Amygdala (tissue), 56 donors: ENCODE results near the gene RALB.
A peak's percentile ranks its signal among the peaks of the same experiment; 100 is the strongest.
"Not testable (repeated sequence)": the region's sequence is repeated elsewhere in the genome, so short reads cannot be mapped to it uniquely, and the experiment has no call there.

Experiments used
- DNase-seq, 56 donors: peaks; one replicate each; lab custom pipeline; 2025; lab: John Stamatoyannopoulos, UW

RALB gene

GRCh38 chr2:120312860-120313694 is 60.4 kb downstream of the RALB start:
- DNase-seq, result peak in 55 of 56 donors; percentile 10 to 86 (median 63)

DNA sequence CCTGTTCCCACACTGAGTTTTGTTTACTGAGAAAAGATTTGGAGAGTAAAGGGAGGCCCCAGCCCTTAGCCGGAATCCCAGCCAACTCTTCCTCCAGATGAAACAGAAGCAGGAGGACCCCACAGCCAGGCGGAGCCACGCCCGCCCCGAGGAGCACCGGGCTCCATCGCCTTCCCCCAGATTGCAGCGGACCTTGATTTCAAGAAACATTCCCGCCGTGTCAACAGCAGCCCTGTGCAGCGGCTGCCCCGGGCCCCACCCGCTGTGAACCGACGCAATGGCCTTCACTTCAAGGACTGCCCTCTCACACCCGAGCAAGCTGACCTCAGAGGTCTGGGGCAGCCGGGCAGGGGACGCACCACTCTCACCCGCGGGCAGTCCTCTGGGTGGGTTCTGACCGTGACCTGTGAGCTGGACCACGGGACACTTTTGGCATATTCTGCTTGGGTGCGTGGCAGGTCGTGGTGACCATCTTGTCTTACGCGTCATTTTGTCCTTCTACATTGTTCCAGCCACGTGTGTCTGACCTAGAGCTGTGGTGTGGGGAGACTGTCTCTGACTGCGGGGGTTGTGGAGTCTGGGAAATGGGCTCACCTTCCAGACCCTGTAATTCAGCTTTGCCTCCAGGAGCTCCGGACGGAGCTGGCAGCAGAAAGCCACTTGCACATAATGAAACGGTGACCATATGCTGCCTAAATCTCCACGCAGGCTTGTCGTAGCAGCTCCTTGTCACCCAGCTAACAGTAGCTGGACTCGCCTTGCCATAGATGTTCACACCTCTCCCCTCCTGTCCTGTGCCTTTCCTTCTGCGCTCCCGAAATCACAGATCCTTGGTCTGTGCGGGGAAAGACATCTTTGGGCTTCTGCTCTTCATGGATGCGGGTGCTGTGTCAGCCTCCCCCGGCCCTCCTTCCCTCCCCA is 61.3 kb downstream of the RALB start:
- DNase-seq, result peak in 1 of 56 donors; percentile 14

DNA sequence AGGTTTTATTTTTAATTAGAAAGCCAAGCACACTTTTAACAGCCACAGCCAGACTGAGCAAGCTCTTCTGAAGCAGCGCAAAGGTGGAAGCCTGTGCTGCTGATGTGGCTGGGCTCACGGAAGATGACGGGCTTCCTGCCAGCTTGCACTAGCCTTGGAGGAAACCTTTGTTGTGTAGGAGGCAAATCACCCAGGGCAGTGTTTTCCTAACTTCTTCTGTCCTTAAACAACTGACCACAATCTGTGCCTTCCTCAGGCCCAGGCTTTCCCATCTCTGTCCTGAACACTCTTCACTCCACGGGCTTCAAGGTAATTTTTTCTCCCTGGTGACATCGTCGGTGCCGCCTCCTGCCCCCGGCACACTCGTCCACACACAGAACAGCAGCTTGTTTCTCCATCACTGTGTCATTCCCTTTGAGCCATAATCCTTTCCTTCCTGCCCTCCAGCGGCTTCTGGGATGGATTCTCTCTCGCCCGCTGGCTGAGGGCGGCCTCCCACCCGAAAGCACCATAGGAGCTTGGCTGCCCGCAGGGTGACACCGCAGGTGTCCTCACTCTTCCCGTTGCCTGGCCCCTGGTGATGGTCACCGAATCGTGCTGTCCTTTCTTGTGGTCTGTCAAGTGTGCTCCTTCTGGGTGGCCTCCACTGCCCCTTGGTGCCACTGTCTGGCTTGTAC is 62.2 kb downstream of the RALB start:
- DNase-seq, result no peak

GRCh38 chr2:120315367-120316033 is 62.8 kb downstream of the RALB start:
- DNase-seq, result no peak

DNA sequence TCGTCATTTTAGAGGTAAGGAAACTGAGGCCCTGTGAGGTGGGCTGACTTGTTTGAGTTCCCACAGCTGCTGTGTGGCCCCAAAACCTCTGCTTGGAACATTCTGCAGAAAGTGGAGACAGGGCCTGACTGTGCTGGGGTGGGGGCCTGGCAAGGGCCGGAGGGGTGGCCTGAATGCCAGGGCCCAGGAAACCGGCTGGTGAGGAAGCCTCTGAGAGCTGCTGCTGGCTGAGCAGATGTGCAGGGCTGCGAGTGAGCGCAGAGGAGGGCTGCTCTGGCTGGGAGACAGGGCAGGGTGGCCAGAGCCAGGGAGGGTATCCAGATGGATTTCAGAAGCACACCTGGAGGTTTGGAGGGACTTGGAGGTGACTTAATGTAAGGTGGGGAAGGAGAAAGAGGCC is 63.4 kb downstream of the RALB start:
- no peak for DNase-seq

DNA sequence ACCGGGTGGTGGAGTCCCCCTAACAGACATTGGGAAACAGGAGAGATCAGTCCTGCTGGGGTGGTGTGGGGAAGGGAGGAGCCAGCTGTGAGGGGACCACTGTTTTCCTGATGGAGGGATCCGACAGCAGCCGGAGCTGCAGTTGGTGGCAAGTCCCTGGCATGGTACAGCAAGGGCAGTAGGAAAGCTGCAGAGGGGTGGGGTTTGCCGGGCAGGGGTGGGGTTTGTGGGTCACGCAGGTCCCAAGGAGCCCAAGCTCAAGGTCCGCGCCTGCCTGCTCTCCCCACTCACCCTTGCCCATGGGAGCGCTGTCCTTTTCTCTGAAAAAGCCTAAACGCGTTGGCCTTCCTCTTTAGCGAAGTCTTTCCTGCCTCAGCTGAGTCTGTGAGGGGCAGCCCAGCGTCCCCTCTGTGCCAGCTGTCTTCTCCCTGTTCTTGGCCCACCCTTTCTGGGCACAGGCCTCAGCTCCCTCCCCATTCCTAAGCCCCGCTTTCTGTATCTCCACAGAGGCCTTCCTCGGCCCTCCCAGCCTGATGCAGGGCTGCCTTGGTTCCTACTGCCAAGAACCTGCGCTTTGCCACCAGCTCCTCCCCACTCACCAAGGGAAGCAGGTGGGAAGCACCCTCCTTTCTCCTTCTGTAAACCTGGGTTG is 64.0 kb downstream of the RALB start:
- DNase-seq, result no peak

- DNase-seq, result no peak
Measured at GRCh38 chr2:120317180-120317533, 64.5 kb downstream of the RALB start.

GRCh38 chr2:120317916-120318315 is 65.3 kb downstream of the RALB start:
- no peak for DNase-seq

DNA sequence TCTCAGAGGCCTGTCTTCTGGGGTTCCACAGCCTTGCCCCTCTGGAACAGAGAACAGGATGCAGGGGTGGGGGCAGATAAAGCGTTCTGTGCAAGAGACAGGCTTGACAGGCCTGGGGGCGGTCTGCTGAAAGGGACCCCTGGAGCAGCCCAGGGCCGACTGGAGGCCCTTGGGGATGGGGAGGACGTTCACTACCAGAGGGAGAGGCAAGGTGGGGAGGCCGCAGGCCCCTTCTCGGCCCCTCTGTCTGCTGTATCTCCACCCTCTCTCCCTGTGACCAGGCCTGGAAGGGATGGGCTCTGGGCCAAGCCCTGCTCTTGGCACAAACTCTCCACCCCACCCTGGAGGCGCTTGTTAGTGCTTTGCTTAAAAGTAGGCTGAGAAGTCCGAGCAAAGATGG is 66.0 kb downstream of the RALB start:
- peak in 6 of 56 donors; percentile 9 to 33 (median 13) for DNase-seq

- DNase-seq, result no peak
Measured at GRCh38 chr2:120319123-120319522, 66.5 kb downstream of the RALB start.

GRCh38 chr2:120319686-120320317 is 67.2 kb downstream of the RALB start:
- DNase-seq, result no peak

DNA sequence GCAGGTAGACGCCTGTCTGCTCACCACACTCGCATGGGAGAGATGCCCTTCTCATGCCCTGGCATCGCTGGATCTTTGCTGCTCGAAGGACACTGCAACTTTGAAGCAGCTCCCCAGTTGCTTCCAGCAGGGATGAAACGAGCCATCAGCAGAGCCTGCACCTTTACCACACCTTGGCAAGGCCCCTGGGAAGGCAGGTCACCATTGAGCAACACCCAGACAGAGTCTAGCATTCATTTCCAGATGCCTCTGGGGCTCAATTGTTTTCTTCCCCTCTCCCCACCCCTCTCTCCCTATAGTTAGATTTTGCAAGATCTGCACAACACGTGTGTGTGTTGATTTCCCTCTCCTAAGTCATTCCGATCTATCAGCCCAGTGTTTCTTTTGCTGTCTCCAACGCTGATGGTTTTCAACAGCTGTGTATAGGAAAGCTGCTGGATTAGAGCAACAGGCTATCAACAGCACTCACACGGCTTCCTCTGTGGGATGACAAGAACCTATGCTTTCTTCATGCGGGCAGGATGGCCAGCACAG is 67.7 kb downstream of the RALB start:
- DNase-seq, result no peak

- not testable (repeated sequence) for DNase-seq
Measured at GRCh38 chr2:120320887-120321556, 68.4 kb downstream of the RALB start.

DNA sequence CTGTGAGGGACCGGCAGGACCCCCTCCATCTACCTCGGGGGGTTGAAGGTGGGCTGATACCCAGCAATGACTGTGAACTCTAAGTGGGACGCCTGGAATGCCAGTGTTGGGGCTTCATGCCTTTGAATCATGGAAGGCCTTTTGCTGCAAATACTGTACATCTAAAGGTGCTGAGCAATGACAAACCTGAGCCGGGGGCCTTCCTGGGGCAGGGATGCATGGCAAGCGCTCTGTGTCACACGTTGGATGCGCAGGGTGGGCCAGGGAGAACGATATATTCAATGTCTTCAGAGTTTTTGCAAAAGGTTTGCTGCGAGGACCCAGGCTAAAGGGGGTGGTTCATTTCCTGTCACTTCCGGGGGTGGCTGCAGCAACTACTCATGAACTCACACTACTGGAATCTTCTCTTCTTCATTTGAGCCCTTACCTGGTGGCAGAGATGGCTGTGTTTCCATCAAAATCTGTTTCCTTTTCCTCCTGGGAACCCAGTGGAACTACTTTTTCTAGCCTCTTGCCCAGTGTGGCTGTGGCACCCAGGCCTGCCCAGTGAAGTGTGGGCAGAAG is 69.2 kb downstream of the RALB start:
- DNase-seq, result no peak

DNA sequence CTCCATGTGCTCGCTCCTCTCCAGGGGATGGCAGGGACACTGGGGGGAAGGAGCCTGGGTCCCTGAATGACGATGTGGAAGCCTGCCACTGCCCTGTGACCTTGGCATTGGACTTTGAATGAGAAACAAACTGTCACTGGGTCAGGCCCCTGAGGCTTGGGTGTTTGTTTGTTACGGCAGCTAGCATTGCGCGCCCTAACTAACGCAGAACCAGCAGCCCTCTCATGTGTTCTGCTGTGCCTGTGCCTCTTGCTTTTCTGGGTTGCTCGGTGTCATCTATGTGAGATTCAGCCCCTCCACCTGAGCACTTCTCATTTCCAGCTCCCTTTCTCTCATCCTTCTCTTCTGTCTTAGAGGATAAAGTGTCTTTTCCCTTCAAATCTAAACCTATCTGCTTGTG is 69.7 kb downstream of the RALB start:
- DNase-seq, result no peak

GRCh38 chr2:120323214-120323613 is 70.6 kb downstream of the RALB start:
- DNase-seq, result peak in 10 of 56 donors; percentile 7 to 41 (median 15)

DNA sequence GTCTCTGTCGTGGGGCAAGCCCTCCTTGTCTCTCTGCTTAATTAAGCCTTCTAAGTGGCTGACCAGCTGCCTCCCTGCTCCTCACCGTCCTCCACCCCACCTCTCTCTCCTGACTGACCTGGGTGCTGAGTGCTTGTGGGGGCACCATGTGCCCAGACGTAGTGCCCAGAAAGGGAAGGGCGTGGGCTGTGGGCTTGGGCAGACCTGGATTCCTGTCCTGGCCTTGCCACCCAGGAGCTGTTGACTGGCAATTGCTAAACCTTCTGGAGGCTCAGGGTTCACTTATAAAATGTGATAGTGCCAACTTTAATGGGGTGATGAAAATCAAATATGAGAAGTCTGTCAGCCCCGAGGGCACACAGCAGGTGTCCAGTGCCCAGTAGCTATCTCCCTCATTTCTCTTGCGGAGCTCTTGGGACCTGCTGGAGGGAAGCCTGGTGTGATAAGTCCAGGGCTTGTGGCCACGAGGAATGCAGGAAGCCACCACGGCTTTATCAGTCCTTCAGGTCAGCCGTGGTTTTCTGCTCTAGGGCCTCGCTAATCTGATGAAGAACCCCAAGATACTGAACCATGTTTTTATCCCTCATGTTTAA is 71.3 kb downstream of the RALB start:
- no peak for DNase-seq

DNA sequence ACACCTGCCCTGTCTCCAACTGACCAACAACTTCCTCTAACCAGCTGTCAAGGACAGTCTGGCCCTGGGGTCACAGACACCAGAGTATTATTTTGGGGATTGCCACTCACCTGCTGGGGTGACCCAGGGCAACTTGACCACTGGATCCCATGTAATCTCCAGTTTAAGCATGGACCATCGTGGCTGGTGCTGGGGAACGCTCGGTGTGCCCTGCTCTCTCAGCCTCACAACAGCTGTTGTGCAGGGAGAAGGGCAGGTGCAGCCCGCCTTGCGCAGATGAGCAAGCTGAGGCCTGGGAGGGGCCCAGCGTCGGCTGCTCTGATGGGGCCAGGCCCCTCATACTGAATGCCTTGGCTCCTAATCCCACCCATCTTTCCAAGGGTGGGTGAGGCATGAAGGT is 72.3 kb downstream of the RALB start:
- no peak for DNase-seq
